H9 (cell line): ENCODE measurements around the gene PSPN. TPM values are rescaled to one million over a fixed set of nuclear protein-coding genes. Genes with fewer than 3 reads are reported as not detected.
A peak's percentile ranks its signal among the peaks of the same experiment; 100 is the strongest.

Experiments
- DNase-seq: peaks from one replicate; pipeline ENCODE4 v3.0.0-alpha.2; 2017
- H2AFZ ChIP-seq: one replicate; pipeline ENCODE4 v1.6.1; 2013; ENCODE audit warnings: mild to moderate bottlenecking, low read length, control low read depth, moderate library complexity
- H2AK5ac ChIP-seq: 2 replicates; pipeline ENCODE4 v1.6.1; 2013; ENCODE audit warnings: low read length, control low read depth, mixed read lengths; ENCODE audit not compliant: insufficient read length
- H2BK120ac ChIP-seq: one replicate; pipeline ENCODE4 v1.6.1; 2013; ENCODE audit warnings: low read depth, mild to moderate bottlenecking, low read length, control low read depth, inconsistent platforms; ENCODE audit not compliant: poor library complexity, severe bottlenecking
- H2BK12ac ChIP-seq: 2 replicates; pipeline ENCODE4 v1.6.1; 2013; ENCODE audit warnings: low read length, control low read depth, mixed read lengths, low read depth; ENCODE audit not compliant: insufficient read length
- H2BK15ac ChIP-seq: 2 replicates; pipeline ENCODE4 v1.6.1; 2013; ENCODE audit warnings: low read depth, low read length, control low read depth
- H2BK20ac ChIP-seq: one replicate; pipeline ENCODE4 v1.6.1; 2013; ENCODE audit warnings: low read depth, mild to moderate bottlenecking, low read length, control low read depth, inconsistent platforms; ENCODE audit not compliant: poor library complexity, severe bottlenecking
- H2BK5ac ChIP-seq: 2 replicates; pipeline ENCODE4 v1.6.1; 2013; ENCODE audit warnings: low read length, control low read depth, mixed read lengths; ENCODE audit not compliant: insufficient read length
- H3K14ac ChIP-seq: 2 replicates; pipeline ENCODE4 v1.6.1; 2013; ENCODE audit warnings: low read length, control low read depth; ENCODE audit not compliant: insufficient read depth
- H3K18ac ChIP-seq: 2 replicates; pipeline ENCODE4 v1.6.1; 2013; ENCODE audit warnings: low read depth, mild to moderate bottlenecking, mixed read lengths, low read length, control low read depth; ENCODE audit not compliant: insufficient read length
- H3K23ac ChIP-seq: 2 replicates; pipeline ENCODE4 v1.6.1; 2013; ENCODE audit warnings: low read length, control low read depth, mixed read lengths, low read depth; ENCODE audit not compliant: insufficient read length
- H3K23me2 ChIP-seq: 2 replicates; pipeline ENCODE4 v1.6.1; 2013; ENCODE audit warnings: low read depth, mild to moderate bottlenecking, mixed read lengths, low read length, control low read depth; ENCODE audit not compliant: insufficient read length, poor library complexity, severe bottlenecking
- H3K27ac ChIP-seq: 2 replicates; pipeline ENCODE4 v1.5.1; 2013; ENCODE audit warnings: low read length, control low read depth, mixed read lengths, low read depth; ENCODE audit not compliant: insufficient read length
- H3K27me3 ChIP-seq: 2 replicates; pipeline ENCODE4 v1.6.1; 2013; ENCODE audit warnings: low read length, control low read depth, inconsistent platforms; ENCODE audit not compliant: insufficient read depth
- H3K4ac ChIP-seq: 2 replicates; pipeline ENCODE4 v1.6.1; 2013; ENCODE audit warnings: low read depth, mild to moderate bottlenecking, control low read depth, inconsistent platforms, low read length, moderate library complexity
- H3K4me1 ChIP-seq: 2 replicates; pipeline ENCODE4 v1.6.1; 2013; ENCODE audit warnings: low read length, control low read depth, inconsistent platforms; ENCODE audit not compliant: insufficient read depth
- H3K4me2 ChIP-seq: 2 replicates; pipeline ENCODE4 v1.6.1; 2013; ENCODE audit warnings: low read length, control low read depth, mixed read lengths; ENCODE audit not compliant: insufficient read length, insufficient read depth
- H3K56ac ChIP-seq: 2 replicates; pipeline ENCODE4 v1.6.1; 2013; ENCODE audit warnings: low read depth, mild to moderate bottlenecking, mixed read lengths, low read length, control low read depth; ENCODE audit not compliant: insufficient read length
- H3K79me1 ChIP-seq: 2 replicates; pipeline ENCODE4 v1.6.1; 2013; ENCODE audit warnings: low read depth, mild to moderate bottlenecking, moderate library complexity, low read length, control low read depth, inconsistent platforms; ENCODE audit not compliant: insufficient read depth, poor library complexity, severe bottlenecking
- H3K79me2 ChIP-seq: 2 replicates; pipeline ENCODE4 v1.6.1; 2013; ENCODE audit warnings: low read length, control low read depth, inconsistent platforms; ENCODE audit not compliant: insufficient read depth
- H3K9ac ChIP-seq: 2 replicates; pipeline ENCODE4 v1.6.1; 2013; ENCODE audit warnings: low read length, control low read depth, mixed read lengths; ENCODE audit not compliant: insufficient read length; ENCODE audit errors: extremely low read depth
- H3K9me3 ChIP-seq: one replicate; pipeline ENCODE4 v1.6.1; 2013; ENCODE audit warnings: low read depth, low read length, inconsistent platforms; ENCODE audit not compliant: control insufficient read depth
- H3T11ph ChIP-seq: one replicate; pipeline ENCODE4 v1.6.1; 2013; ENCODE audit warnings: mild to moderate bottlenecking, low read length, control low read depth, inconsistent platforms
- H4K20me1 ChIP-seq: one replicate; pipeline ENCODE4 v1.6.1; 2013; ENCODE audit not compliant: control insufficient read depth, insufficient read length, insufficient read depth
- H4K5ac ChIP-seq: 2 replicates; pipeline ENCODE4 v1.6.1; 2013; ENCODE audit warnings: low read depth, mild to moderate bottlenecking, mixed read lengths, low read length, control low read depth; ENCODE audit not compliant: insufficient read length
- H4K8ac ChIP-seq: replicated peaks from 2 replicates; pipeline ENCODE4 v1.6.1; 2013; ENCODE audit warnings: low read length, control low read depth, mixed read lengths, low read depth; ENCODE audit not compliant: insufficient read length
- H4K91ac ChIP-seq: 2 replicates; pipeline ENCODE4 v1.6.1; 2013; ENCODE audit warnings: low read depth, mild to moderate bottlenecking, moderate library complexity, mixed read lengths, low read length, control low read depth; ENCODE audit not compliant: insufficient read length
- H3K27ac Mint-ChIP-seq, 3 experiments: 2 replicates in 2 of 3; 3 replicates in 1 of 3; pipeline ENCODE4 v1.8.0; 2020 to 2021; ENCODE audit warnings: mixed read lengths in 3 of 3, mild to moderate bottlenecking in 1 of 3, moderate library complexity in 1 of 3
- H3K27me3 Mint-ChIP-seq: 2 replicates; pipeline ENCODE4 v1.8.0; 2021; ENCODE audit warnings: low read depth, mild to moderate bottlenecking, moderate library complexity, mixed read lengths
- H3K36me3 Mint-ChIP-seq, 3 experiments: 2 replicates in 2 of 3; 3 replicates in 1 of 3; pipeline ENCODE4 v1.8.0; 2020 to 2021; ENCODE audit warnings: low read depth in 3 of 3, mixed read lengths in 3 of 3; ENCODE audit not compliant: insufficient read depth in 1 of 3
- H3K4me1 Mint-ChIP-seq, 2 experiments: 2 replicates each; pipeline ENCODE4 v1.8.0; 2020; ENCODE audit warnings: mixed read lengths in 2 of 2
- H3K4me3 Mint-ChIP-seq, 2 experiments: 2 replicates in 1 of 2; 3 replicates in 1 of 2; pipeline ENCODE4 v1.8.0; 2020 to 2021; ENCODE audit warnings: mild to moderate bottlenecking in 2 of 2, mixed read lengths in 2 of 2, moderate library complexity in 1 of 2
- H3K9me3 Mint-ChIP-seq, 2 experiments: 2 replicates in 1 of 2; 3 replicates in 1 of 2; pipeline ENCODE4 v1.8.0; 2020; ENCODE audit warnings: mild to moderate bottlenecking in 2 of 2, mixed read lengths in 2 of 2, moderate library complexity in 1 of 2
- CTCF ChIP-seq: fragments of 200-600 bp; sonication (generic); conservative IDR thresholded peaks from 3 replicates; pipeline ENCODE4 v1.8.0; 2021; ENCODE audit warnings: antibody characterized with exemption, mild to moderate bottlenecking
- WGBS: extraction: QIAGEN DNeasy Blood & Tissue Kit; methylation state at CpG from one replicate; pipeline ENCODE4 v1.1.7; 2013; ENCODE audit warnings: missing lambda C conversion rate, low lambda C conversion rate, mixed read lengths; ENCODE audit not compliant: insufficient read length; ENCODE audit errors: extremely low coverage; 5-methylcytosine and 5-hydroxymethylcytosine counted together
- total RNA-seq: library from RNA; stranded (reverse); gene quantifications from 2 replicates; pipeline ENCODE4 v1.2.1, GENCODE V29; 2021

Gene PSPN
- total RNA-seq, 1 experiment from 2014 or later: 2.1 TPM

GRCh38 chr19:6416658-6417405, 41.1 kb upstream of the PSPN start:
- H3K4me2 ChIP-seq: no peak overlapping the region
- H3K9me3 ChIP-seq: no peaks in the 10 kb centered on the region
- H4K5ac ChIP-seq: no peak overlapping the region
- WGBS: no CpG with 5 or more reads among the region's 29 CpGs
- DNase-seq: no peak
- H3K4me3 Mint-ChIP-seq: no peak overlapping the region; a peak in 1 of 5 replicates
- no peaks in the 10 kb centered on the region for H4K20me1 ChIP-seq
- H2BK120ac ChIP-seq: no peak overlapping the region
- H2BK12ac ChIP-seq: no peak overlapping the region
- no peak overlapping the region for H3K27ac ChIP-seq
- H3K4ac ChIP-seq: no peak overlapping the region
- no peak overlapping the region for H3K14ac ChIP-seq
- H2BK20ac ChIP-seq: no peak overlapping the region
- no peak overlapping the region for H2BK5ac ChIP-seq
- H3K79me2 ChIP-seq: peaks cover 21% of the 10 kb centered on the region; the same call in 1 of the 2 replicates
- H3K23me2 ChIP-seq: no peaks in the 10 kb centered on the region
- H3K56ac ChIP-seq: no peak overlapping the region
- H3K27me3 ChIP-seq: no peaks in the 10 kb centered on the region
- no peaks in the 10 kb centered on the region; a peak in 1 of 5 replicates for H3K9me3 Mint-ChIP-seq
- no peak overlapping the region for H3K23ac ChIP-seq
- no peaks in the 10 kb centered on the region for H3K27me3 Mint-ChIP-seq
- no peak overlapping the region for H2AK5ac ChIP-seq
- peaks cover 47 to 87% (median 86%) of the 10 kb centered on the region in 3 experiments for H3K36me3 Mint-ChIP-seq
- peaks cover 3% of the 10 kb centered on the region for H3K79me1 ChIP-seq
- no peak overlapping the region for H2BK15ac ChIP-seq
- no peak overlapping the region for H3K9ac ChIP-seq
- peaks cover 3 to 21% of the 10 kb centered on the region in 2 experiments for H3K4me1 Mint-ChIP-seq
- H3K18ac ChIP-seq: no peak overlapping the region
- TF ChIP-seq CTCF: no peak
- H2AFZ ChIP-seq: no peak overlapping the region
- H3K27ac Mint-ChIP-seq: peak overlapping the region in 1 of 3 experiments; percentile 74; a peak in 2 of 7 replicates
- H4K8ac ChIP-seq: no peak overlapping the region
- no peaks in the 10 kb centered on the region for H3K4me1 ChIP-seq
- no peak overlapping the region for H4K91ac ChIP-seq
- H3T11ph ChIP-seq: no peak overlapping the region
